Measurements from ENCODE around the gene PPP1R13B.

Gene PPP1R13B

GRCh38 chr14:103870891-103871595 is 23.7 kb upstream of the PPP1R13B start:
- peaks cover 10 to 14% of the 10 kb centered on the region in 2 donors for H3K4me1 Mint-ChIP-seq
- DNase-seq (no peak), ATAC-seq (replicated peaks) (no peak)
- no peak overlapping the region for H3K27ac Mint-ChIP-seq
- H3K27me3 Mint-ChIP-seq: peaks cover 4 to 6% of the 10 kb centered on the region in 2 donors
- no peaks in the 10 kb centered on the region for H3K9me3 Mint-ChIP-seq
- H3K4me3 Mint-ChIP-seq: peak overlapping the region in 1 of 2 donors; percentile 91
- peaks cover 0 to 6% of the 10 kb centered on the region in 2 donors for H3K36me3 Mint-ChIP-seq

DNA sequence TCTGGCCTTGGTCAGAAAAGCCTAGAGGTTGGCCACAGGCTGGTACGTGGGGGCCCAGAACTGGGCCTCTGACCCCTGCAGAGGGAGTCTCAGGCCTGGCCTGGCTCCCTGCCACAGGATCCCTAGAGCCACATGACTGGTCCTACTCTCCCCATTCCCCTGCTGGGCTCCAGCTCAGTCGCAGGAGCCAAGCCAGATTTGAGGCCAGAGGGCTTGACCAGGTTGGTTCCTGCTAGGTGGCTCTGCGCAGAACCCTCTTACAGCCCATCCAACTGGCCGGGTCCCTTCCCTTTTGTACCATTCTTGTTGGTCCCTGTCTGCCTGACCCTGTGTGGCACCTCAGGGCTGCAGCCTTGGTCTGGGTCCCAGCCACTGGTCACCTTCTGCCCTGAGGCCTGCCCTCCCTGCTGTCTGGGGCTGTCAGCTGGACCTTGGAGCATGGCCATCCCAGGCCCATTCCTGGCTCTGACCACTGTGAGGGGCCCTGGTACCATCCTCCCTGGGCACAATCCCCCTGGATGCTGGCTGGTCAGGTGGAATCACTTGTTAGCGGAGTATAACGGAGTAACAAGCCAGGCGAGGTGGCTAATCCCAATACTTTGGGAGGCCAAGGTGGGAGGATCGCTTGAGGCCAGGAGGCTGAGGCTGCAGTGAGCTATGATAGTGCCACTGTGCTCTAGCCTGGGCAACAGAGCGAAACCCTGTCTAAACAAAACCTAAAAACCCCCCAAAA is 22.9 kb upstream of the PPP1R13B start:
- ATAC-seq (replicated peaks) (no peak), DNase-seq (no peak)
- Mint-ChIP-seq H3K4me1 (peaks cover 10 to 14% of the 10 kb centered on the region in 2 donors), H3K27me3 (peaks cover 4 to 6% of the 10 kb centered on the region in 2 donors), H3K36me3 (peaks cover 0 to 6% of the 10 kb centered on the region in 2 donors), H3K9me3 (no peaks in the 10 kb centered on the region), H3K27ac (no peak overlapping the region), H3K4me3 (no peak overlapping the region)

DNA sequence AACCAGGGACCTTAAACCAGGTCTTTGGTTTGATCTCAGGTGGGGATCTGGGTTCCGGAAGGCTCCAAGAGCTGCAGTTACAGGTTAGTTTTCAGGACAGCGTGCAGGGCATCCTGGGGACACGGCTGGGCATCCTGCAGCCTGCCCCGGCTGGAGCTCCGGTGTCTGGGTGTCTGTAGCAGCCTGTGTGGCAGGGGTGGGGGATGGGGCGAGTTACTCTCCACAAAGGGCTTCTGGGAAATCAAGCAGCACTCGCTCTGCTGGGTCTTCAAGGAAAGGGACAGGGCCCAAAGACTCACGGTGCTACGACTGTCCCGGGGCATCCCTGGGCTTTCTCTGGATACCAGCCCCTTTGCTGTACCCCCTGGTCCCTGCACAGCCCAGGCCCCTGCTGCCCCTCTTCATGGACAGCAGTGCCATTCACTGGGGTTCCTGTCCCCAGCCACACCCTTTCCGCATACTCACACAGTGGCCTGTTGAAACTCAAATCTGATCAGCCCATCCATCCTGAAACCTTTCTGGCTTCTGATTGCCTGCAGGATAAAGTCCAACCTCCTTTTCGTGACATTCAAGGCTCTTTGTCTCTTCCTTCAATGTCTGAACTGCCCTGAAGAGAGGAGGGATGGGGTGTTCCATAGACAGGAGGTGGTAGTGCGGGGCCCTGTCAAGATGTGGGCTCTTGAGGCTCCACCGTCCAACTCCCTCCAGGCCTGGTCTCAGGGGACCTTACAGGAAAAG is 22.2 kb upstream of the PPP1R13B start:
- no peaks in the 10 kb centered on the region for H3K9me3 Mint-ChIP-seq
- peaks cover 4 to 6% of the 10 kb centered on the region in 2 donors for H3K27me3 Mint-ChIP-seq
- no peaks in the 10 kb centered on the region for H3K36me3 Mint-ChIP-seq
- ATAC-seq (replicated peaks) (no peak), DNase-seq (no peak)
- H3K4me3 Mint-ChIP-seq: no peak overlapping the region
- no peak overlapping the region for H3K27ac Mint-ChIP-seq
- H3K4me1 Mint-ChIP-seq: peaks cover 4 to 14% of the 10 kb centered on the region in 2 donors

DNA sequence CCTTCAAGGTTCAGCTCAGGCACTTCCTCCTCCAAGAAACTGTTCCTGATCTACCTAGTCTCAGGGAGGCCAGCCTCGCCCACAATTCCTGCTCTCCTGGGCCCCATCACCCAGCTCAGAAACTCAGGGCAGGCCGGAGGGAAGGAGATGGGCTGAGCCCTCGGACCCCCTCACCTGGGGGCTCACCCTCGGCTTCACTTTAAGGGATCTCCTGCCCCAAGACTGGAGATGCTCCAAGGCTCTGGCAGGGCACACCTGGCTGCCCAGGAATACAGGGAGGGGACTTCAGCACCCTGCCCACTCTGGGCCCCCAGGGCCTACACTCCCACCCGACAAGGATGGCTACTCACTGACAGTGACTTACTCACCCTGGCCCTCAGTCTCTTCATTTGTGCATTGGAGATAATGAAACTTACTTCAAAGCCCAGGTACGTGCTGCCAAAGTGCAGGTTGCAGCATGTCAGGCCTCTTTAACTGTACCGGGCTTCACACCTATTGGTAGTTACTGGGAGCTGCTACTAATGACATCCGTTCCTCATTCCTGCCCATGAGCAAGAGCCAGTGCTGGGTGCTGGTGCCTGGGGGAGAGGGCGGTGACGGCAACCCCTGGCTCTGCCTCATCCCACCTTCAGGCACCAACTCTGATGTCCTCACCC is 21.0 kb upstream of the PPP1R13B start:
- Mint-ChIP-seq H3K27ac (no peak overlapping the region), H3K4me1 (peaks cover 4 to 14% of the 10 kb centered on the region in 2 donors), H3K4me3 (no peak overlapping the region), H3K9me3 (no peaks in the 10 kb centered on the region), H3K27me3 (peaks cover 7 to 8% of the 10 kb centered on the region in 2 donors), H3K36me3 (no peaks in the 10 kb centered on the region)
- DNase-seq (no peak), ATAC-seq (replicated peaks) (no peak)

- H3K4me3 Mint-ChIP-seq: no peak overlapping the region
- H3K27me3 Mint-ChIP-seq: peaks cover 11 to 12% of the 10 kb centered on the region in 2 donors
- H3K36me3 Mint-ChIP-seq: no peaks in the 10 kb centered on the region
- H3K4me1 Mint-ChIP-seq: peaks cover 4 to 11% of the 10 kb centered on the region in 2 donors
- no peak for ATAC-seq (replicated peaks)
- DNase-seq: no peak
- no peak overlapping the region for H3K27ac Mint-ChIP-seq
- H3K9me3 Mint-ChIP-seq: no peaks in the 10 kb centered on the region
These were observed 20.2 kb upstream of the PPP1R13B start for GRCh38 chr14:103867523-103867953.

- H3K9me3 Mint-ChIP-seq: no peaks in the 10 kb centered on the region
- H3K36me3 Mint-ChIP-seq: no peaks in the 10 kb centered on the region
- H3K4me3 Mint-ChIP-seq: no peak overlapping the region
- ATAC-seq (replicated peaks): no peak
- no peak overlapping the region for H3K27ac Mint-ChIP-seq
- no peak for DNase-seq
- peaks cover 16 to 17% of the 10 kb centered on the region in 2 donors for H3K27me3 Mint-ChIP-seq
- peaks cover 0 to 6% of the 10 kb centered on the region in 2 donors for H3K4me1 Mint-ChIP-seq
These were observed 19.6 kb upstream of the PPP1R13B start for GRCh38 chr14:103867020-103867419.

GRCh38 chr14:103863245-103863644 is 15.9 kb upstream of the PPP1R13B start:
- Mint-ChIP-seq H3K9me3 (no peaks in the 10 kb centered on the region), H3K27ac (no peak overlapping the region), H3K4me3 (no peak overlapping the region), H3K27me3 (peaks cover 19 to 34% of the 10 kb centered on the region in 2 donors), H3K36me3 (no peaks in the 10 kb centered on the region), H3K4me1 (no peaks in the 10 kb centered on the region)
- DNase-seq (no peak), ATAC-seq (replicated peaks) (no peak)

- ATAC-seq (replicated peaks): no peak
- Mint-ChIP-seq H3K36me3 (no peaks in the 10 kb centered on the region), H3K27ac (no peak overlapping the region), H3K4me3 (no peak overlapping the region), H3K4me1 (no peaks in the 10 kb centered on the region), H3K9me3 (no peaks in the 10 kb centered on the region), H3K27me3 (peaks cover 19 to 36% of the 10 kb centered on the region in 2 donors)
- DNase-seq: no peak
These were observed 15.0 kb upstream of the PPP1R13B start for GRCh38 chr14:103862393-103862782.

GRCh38 chr14:103861413-103862392 is 14.3 kb upstream of the PPP1R13B start:
- DNase-seq: no peak
- no peaks in the 10 kb centered on the region for H3K4me1 Mint-ChIP-seq
- no peak for ATAC-seq (replicated peaks)
- no peak overlapping the region for H3K27ac Mint-ChIP-seq
- H3K4me3 Mint-ChIP-seq: no peak overlapping the region
- H3K27me3 Mint-ChIP-seq: peaks cover 19 to 38% of the 10 kb centered on the region in 2 donors
- H3K36me3 Mint-ChIP-seq: no peaks in the 10 kb centered on the region
- H3K9me3 Mint-ChIP-seq: no peaks in the 10 kb centered on the region

DNA sequence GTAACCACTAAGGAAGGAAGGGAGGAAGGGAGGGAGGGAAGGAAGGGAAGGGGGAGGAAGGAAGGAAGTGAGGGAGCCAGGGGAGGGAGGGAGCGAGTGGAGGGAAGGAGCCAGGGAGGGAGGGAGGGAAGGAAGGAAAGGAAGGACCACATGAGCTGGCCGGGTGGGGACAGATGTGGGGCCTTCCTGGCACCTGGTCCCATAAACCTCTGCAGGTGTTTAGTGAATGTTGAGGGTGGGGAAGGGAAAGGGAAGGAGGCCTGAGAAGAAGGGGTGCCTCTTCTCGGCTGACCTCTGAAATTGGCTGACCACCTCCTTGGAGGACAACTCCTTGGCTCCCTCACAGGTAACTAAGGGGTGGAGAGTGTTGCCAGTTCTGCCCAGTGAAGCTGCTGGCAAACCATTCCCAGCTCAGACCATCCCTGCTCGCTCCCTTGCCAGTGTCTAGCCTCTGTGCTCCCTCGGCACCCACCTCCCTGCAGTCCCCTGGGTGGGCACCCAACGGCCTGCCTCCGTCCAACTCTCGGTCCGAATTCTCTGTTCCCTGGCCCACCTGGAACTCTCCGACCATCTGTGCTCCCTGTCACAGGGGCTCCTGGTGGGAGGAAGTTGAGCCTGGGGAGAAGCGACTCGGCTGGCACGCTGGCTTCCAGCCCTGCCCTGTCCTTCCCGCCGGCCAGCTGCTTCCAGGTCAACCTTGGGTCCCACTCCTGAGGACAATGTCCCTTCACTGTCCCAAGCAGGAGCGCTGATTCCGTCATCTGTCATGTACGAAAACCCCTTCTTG is 12.2 kb upstream of the PPP1R13B start:
- no peaks in the 10 kb centered on the region for H3K9me3 Mint-ChIP-seq
- ATAC-seq (replicated peaks) (no peak), DNase-seq (no peak)
- no peak overlapping the region for H3K27ac Mint-ChIP-seq
- peaks cover 19 to 42% of the 10 kb centered on the region in 2 donors for H3K27me3 Mint-ChIP-seq
- H3K4me3 Mint-ChIP-seq: no peak overlapping the region
- no peaks in the 10 kb centered on the region for H3K4me1 Mint-ChIP-seq
- no peaks in the 10 kb centered on the region for H3K36me3 Mint-ChIP-seq

DNA sequence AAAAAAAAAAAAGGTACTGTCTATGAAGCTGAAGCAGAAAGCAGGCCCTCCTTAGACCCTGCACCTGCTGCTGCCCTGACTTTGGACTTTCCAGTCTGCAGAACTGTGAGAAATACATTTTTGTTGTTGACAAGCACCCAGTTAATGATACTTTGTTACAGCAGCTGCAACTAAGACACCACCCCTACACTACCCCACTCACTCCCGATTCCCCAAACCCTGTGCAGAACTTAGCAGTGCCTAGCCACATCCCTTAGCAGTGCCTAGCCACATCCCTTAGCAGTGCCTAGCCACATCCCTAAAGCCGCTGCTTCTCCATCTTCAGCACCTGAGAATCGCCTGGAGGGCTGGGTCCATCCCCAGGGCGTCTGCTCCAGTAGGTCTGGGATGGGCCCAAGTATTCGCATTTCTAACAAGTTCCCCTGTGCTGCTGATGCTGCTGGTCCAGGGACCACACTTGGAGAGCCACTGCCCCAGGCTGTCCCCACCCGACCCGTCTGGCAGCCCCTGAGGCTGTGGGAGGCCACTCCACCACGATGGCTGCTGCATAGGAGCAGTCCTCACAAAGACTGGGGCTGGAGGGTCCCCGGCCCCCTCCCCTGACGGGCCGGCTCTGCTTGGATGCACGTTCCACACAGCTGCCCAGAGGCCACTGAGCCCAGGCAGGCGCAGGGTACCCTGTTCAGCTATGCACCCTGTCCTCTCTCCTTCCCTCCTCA is 10.8 kb upstream of the PPP1R13B start:
- H3K4me1 Mint-ChIP-seq: no peaks in the 10 kb centered on the region
- no peak overlapping the region for H3K27ac Mint-ChIP-seq
- no peak for ATAC-seq (replicated peaks)
- no peak for DNase-seq
- H3K9me3 Mint-ChIP-seq: no peaks in the 10 kb centered on the region
- no peaks in the 10 kb centered on the region for H3K36me3 Mint-ChIP-seq
- H3K27me3 Mint-ChIP-seq: peaks cover 15 to 39% of the 10 kb centered on the region in 2 donors
- no peak overlapping the region for H3K4me3 Mint-ChIP-seq

GRCh38 chr14:103857256-103857655 is 9.9 kb upstream of the PPP1R13B start:
- Mint-ChIP-seq H3K9me3 (no peaks in the 10 kb centered on the region), H3K36me3 (no peaks in the 10 kb centered on the region), H3K4me1 (no peaks in the 10 kb centered on the region), H3K4me3 (no peak overlapping the region), H3K27ac (no peak overlapping the region), H3K27me3 (peaks cover 10 to 33% of the 10 kb centered on the region in 2 donors)
- DNase-seq (no peak), ATAC-seq (replicated peaks) (no peak)

All from stimulated activated naive B cell treated with anti-CD40 and anti-IgM and Interleukin-4, amounts not matched to agents 10 μg/mL and 1 μg/mL and 100 μg/mL, for 72 hours (primary cell).